Neuronal stem cell (in vitro differentiated cells): Measurements from ENCODE around the gene EML2.

ENCODE experiments used
- DNase-seq: peaks from one replicate; pipeline ENCODE4 v3.0.0-alpha.2; 2013; ENCODE audit warnings: low spot score
- H2AFZ ChIP-seq: one replicate; pipeline ENCODE4 v1.6.1; 2013; ENCODE audit warnings: mild to moderate bottlenecking, low read length, inconsistent platforms
- H2AK5ac ChIP-seq: 2 replicates; pipeline ENCODE4 v1.6.1; 2013; ENCODE audit warnings: low read depth, mild to moderate bottlenecking, inconsistent platforms, low read length, moderate library complexity, mixed read lengths
- H2BK120ac ChIP-seq: 2 replicates; pipeline ENCODE4 v1.6.1; 2013; ENCODE audit warnings: low read depth, mild to moderate bottlenecking, inconsistent platforms, low read length, moderate library complexity, mixed read lengths
- H2BK12ac ChIP-seq: one replicate; pipeline ENCODE4 v1.6.1; 2013; ENCODE audit warnings: low read length, inconsistent platforms
- H2BK15ac ChIP-seq: 2 replicates; pipeline ENCODE4 v1.6.1; 2013; ENCODE audit warnings: mild to moderate bottlenecking, low read length, inconsistent platforms, mixed read lengths
- H2BK5ac ChIP-seq: one replicate; pipeline ENCODE4 v1.6.1; 2013; ENCODE audit warnings: inconsistent platforms, mild to moderate bottlenecking, low read length, moderate library complexity
- H3K14ac ChIP-seq: one replicate; pipeline ENCODE4 v1.6.1; 2013; ENCODE audit warnings: low read length, inconsistent platforms
- H3K18ac ChIP-seq: 2 replicates; pipeline ENCODE4 v1.6.1; 2013; ENCODE audit warnings: low read length, inconsistent platforms
- H3K23ac ChIP-seq: 2 replicates; pipeline ENCODE4 v1.6.1; 2013; ENCODE audit warnings: low read depth, mild to moderate bottlenecking, mixed read lengths, low read length, inconsistent platforms; ENCODE audit not compliant: poor library complexity
- H3K27ac ChIP-seq: replicated peaks from 3 replicates; pipeline ENCODE4 v1.5.1; 2013; ENCODE audit warnings: low read length, inconsistent platforms
- H3K27me3 ChIP-seq, 3 experiments: 2 replicates each; pipeline ENCODE4 v1.6.1; 2013; ENCODE audit warnings: low read length in 3 of 3, mild to moderate bottlenecking in 2 of 3, inconsistent platforms in 1 of 3, low read depth in 1 of 3, mixed read lengths in 1 of 3, moderate library complexity in 1 of 3; ENCODE audit not compliant: control insufficient read depth in 3 of 3, insufficient read depth in 3 of 3
- H3K36me3 ChIP-seq, 2 donors: replicated peaks in 1 of 2; 2 replicates each; pipeline ENCODE4 v1.6.1; 2013; ENCODE audit warnings: low read length in 2 of 2; ENCODE audit not compliant: control insufficient read depth in 2 of 2, insufficient read depth in 2 of 2
- H3K4ac ChIP-seq: 2 replicates; pipeline ENCODE4 v1.6.1; 2013; ENCODE audit warnings: inconsistent platforms, mild to moderate bottlenecking, low read length, moderate library complexity
- H3K4me1 ChIP-seq, 2 donors: 1 replicate in 1 of 2; 2 replicates in 1 of 2; pipeline ENCODE4 v1.6.1; 2013; ENCODE audit warnings: low read length in 2 of 2, low read depth in 1 of 2; ENCODE audit not compliant: control insufficient read depth in 2 of 2, insufficient read depth in 1 of 2
- H3K4me2 ChIP-seq: one replicate; pipeline ENCODE4 v1.6.1; 2013; ENCODE audit warnings: mild to moderate bottlenecking, low read length, inconsistent platforms; ENCODE audit not compliant: insufficient read depth, poor library complexity, severe bottlenecking
- H3K4me3 ChIP-seq, 2 donors: 2 replicates each; pipeline ENCODE4 v1.5.1; 2013; ENCODE audit warnings: low read length in 2 of 2, mild to moderate bottlenecking in 2 of 2, inconsistent platforms in 1 of 2, moderate library complexity in 1 of 2
- H3K79me1 ChIP-seq: one replicate; pipeline ENCODE4 v1.6.1; 2013; ENCODE audit warnings: low read depth, mild to moderate bottlenecking, inconsistent platforms, low read length, moderate library complexity
- H3K9ac ChIP-seq: one replicate; pipeline ENCODE4 v1.6.1; 2013; ENCODE audit warnings: mild to moderate bottlenecking, low read depth, low read length, inconsistent platforms; ENCODE audit not compliant: poor library complexity
- H3K9me3 ChIP-seq, 2 donors: replicated peaks in 1 of 2; 2 replicates each; pipeline versions ENCODE3 to v1.6.1; 2013; ENCODE audit warnings: low read length in 2 of 2, mild to moderate bottlenecking in 2 of 2, inconsistent platforms in 1 of 2, low read depth in 1 of 2, mixed read lengths in 1 of 2, moderate library complexity in 1 of 2; ENCODE audit not compliant: control insufficient read depth in 2 of 2, insufficient read depth in 1 of 2
- H4K8ac ChIP-seq: one replicate; pipeline ENCODE4 v1.6.1; 2013; ENCODE audit warnings: low read depth, mild to moderate bottlenecking, inconsistent platforms, low read length, moderate library complexity
- H4K91ac ChIP-seq: one replicate; pipeline ENCODE4 v1.6.1; 2013; ENCODE audit warnings: low read length, low read depth, mild to moderate bottlenecking, inconsistent platforms; ENCODE audit not compliant: poor library complexity
- WGBS, 2 donors: extraction: QIAGEN DNeasy Blood & Tissue Kit; methylation state at CpG; one replicate each; pipeline ENCODE4 v1.1.7; 2013; ENCODE audit warnings: missing lambda C conversion rate in 2 of 2, mixed read lengths in 1 of 2; ENCODE audit not compliant: insufficient read length in 2 of 2, insufficient replicate concordance in 1 of 2; ENCODE audit errors: extremely low coverage in 2 of 2; 5-methylcytosine and 5-hydroxymethylcytosine counted together

EML2 gene

DNA sequence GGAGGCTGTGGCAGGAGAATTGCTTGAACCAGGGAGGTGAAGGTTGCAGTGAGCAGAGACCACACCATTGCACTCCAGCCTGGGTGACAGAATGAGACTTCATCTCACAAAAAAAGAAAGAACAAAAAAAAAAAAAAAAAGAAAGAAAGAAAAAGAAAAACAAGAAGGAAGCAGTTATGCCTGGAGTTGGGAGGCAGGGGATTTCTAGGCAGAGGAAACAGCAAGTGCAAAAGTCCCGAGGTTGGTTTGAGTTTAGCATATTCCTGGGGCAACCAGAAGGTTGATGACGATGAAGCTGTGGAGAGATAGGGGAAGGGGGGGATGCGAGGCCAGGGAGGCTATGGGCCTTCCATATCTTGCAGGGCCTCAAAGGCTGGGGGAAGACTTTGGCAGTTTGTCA, 11.5 kb upstream of the EML2 start:
- no peaks in the 10 kb centered on the region for H3K79me1 ChIP-seq
- H2BK120ac ChIP-seq = no peak overlapping the region
- no CpG with 5 or more reads among the region's 3 CpGs for whole genome bisulfite sequencing, 2 donors
- H2BK5ac ChIP-seq = no peak overlapping the region
- H3K27ac ChIP-seq = no peak overlapping the region
- H3K36me3 ChIP-seq = no peaks in the 10 kb centered on the region
- no peak overlapping the region for H3K4me2 ChIP-seq
- H2AFZ ChIP-seq = no peak overlapping the region
- no peaks in the 10 kb centered on the region for H3K27me3 ChIP-seq
- no peak for DNase-seq
- H3K9me3 ChIP-seq = peaks cover 0 to 3% of the 10 kb centered on the region in 2 donors
- no peak overlapping the region for H3K9ac ChIP-seq
- H3K18ac ChIP-seq = no peak overlapping the region
- no peak overlapping the region for H3K4ac ChIP-seq
- no peak overlapping the region for H2BK15ac ChIP-seq
- H3K23ac ChIP-seq = no peak overlapping the region
- H3K14ac ChIP-seq = no peak overlapping the region
- H2AK5ac ChIP-seq = no peak overlapping the region
- no peak overlapping the region for H4K91ac ChIP-seq
- H2BK12ac ChIP-seq = no peak overlapping the region
- peaks cover 0 to 2% of the 10 kb centered on the region in 2 donors for H3K4me1 ChIP-seq
- H4K8ac ChIP-seq = no peak overlapping the region
- H3K4me3 ChIP-seq = no peak overlapping the region

DNA sequence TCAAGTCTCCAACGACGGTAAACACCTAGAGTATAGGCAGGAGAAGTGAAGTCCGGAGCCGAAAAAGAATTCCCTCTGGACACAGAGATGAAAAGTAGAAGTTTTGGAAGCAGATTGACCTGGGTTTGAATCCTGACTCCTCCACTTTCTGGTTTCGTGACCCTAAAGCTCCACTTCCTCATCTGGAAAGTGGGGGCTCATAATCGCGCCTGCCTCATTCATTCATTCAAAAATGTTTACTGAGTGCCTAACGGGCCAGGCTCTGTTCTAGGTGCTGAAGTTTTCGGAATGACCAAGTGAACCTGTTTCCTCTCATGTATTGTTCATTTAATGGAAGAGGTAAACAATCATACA, 7.1 kb upstream of the EML2 start:
- no peaks in the 10 kb centered on the region for H3K9me3 ChIP-seq

DNA sequence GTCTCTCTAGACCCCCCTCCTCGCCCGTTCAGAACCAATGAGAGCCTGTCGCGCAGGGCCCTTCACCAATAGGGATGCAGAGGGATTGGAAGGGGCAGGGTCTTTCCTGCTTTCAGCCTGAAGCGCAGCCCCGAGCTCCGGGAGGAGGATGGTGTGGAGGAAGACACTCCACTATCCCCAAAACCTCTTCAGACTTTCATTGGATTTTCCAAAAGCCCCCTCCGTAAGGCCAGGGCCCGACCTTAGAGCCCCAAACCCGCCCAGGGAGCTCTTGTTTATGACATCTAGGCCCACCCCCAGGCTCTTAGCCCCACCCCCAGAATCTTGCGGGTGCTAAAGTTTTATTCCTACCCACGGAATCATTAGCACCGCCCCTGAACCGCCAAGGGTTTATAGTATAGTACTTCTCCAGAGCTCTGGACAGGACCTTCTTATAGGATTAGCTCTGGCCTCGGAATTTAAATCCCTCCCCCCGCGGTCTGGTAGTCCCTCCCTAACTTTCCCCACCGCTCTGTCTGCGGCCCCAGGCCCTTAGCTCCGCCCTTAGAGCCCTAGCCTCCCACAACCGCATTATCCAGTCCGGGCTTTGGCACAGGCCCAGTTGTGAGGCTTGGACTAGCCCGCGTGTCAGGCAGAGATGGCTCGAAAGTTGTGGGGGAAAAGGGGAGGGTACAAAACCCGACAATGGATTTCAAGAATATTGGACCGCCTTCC, 6.6 kb upstream of the EML2 start:
- Histone ChIP-seq H3K79me1 (no peaks in the 10 kb centered on the region), H3K4me3 (peak overlapping the region; percentile 25 to 34), H4K8ac (no peak overlapping the region), H2AFZ (peak overlapping the region; percentile 83), H3K9me3 (no peaks in the 10 kb centered on the region), H2BK15ac (no peak overlapping the region), H3K4me2 (peak overlapping the region; percentile 57), H3K23ac (no peak overlapping the region), H3K27ac (no peak overlapping the region), H3K14ac (no peak overlapping the region), H2BK5ac (no peak overlapping the region), H2BK12ac (peak overlapping the region; percentile 10), H3K27me3 (peaks cover 0 to 19% (median 6%) of the 10 kb centered on the region in 3 experiments), H3K36me3 (no peaks in the 10 kb centered on the region), H3K9ac (no peak overlapping the region), H3K4me1 (peaks cover 7 to 19% of the 10 kb centered on the region in 2 donors), H3K18ac (no peak overlapping the region), H4K91ac (no peak overlapping the region), H2BK120ac (no peak overlapping the region), H3K4ac (no peak overlapping the region), H2AK5ac (no peak overlapping the region)
- no CpG with 5 or more reads among the region's 27 CpGs for WGBS, 2 donors
- no peak for DNase-seq

More for the DNA sequence above, 7.1 kb upstream of the EML2 start:
- Histone ChIP-seq H3K36me3 (no peaks in the 10 kb centered on the region), H2AK5ac (no peak overlapping the region), H2BK5ac (no peak overlapping the region), H3K27ac (no peak overlapping the region), H3K4me2 (peak overlapping the region; percentile 57), H3K4me1 (peaks cover 7 to 15% of the 10 kb centered on the region in 2 donors), H2AFZ (peak overlapping the region; percentile 83), H3K79me1 (no peaks in the 10 kb centered on the region), H3K4ac (no peak overlapping the region), H4K91ac (no peak overlapping the region), H3K27me3 (peaks cover 0 to 19% (median 6%) of the 10 kb centered on the region in 3 experiments), H2BK120ac (no peak overlapping the region), H3K23ac (no peak overlapping the region), H3K14ac (no peak overlapping the region), H3K9ac (no peak overlapping the region), H3K4me3 (no peak overlapping the region), H4K8ac (no peak overlapping the region), H2BK15ac (no peak overlapping the region), H3K18ac (no peak overlapping the region), H2BK12ac (no peak overlapping the region)
- no peak for DNase-seq
- no CpG with 5 or more reads among the region's 9 CpGs for WGBS, 2 donors

DNA sequence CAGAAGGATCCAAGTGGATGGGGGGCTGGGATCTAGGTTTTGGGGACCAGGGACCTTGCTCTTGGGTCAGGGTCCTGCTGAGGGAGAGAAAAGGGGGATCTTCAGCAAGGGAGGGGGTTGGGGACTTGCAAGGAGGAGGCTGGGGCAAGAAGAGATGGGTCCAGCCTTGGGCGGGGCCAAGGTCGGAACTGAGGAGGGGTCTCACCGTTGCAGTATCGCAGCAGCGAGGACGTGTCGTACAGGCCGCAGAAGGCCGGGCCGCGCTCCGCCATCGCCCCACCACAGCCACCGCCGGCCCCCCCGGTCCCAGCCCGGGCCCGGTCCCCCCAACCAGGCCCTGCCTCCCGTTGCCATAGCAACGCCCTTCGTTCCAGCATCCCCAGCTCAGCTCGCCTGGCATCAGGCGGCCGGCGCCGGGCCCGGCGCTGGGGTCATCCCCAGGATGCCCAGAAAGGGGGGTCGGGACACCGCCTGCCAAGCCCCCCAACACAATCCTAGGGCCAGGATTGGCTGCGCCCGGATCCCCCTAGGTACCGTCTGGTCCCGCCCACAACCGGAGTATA, 6.0 kb upstream of the EML2 start:
- H3K4ac ChIP-seq = no peak overlapping the region
- no CpG with 5 or more reads among the region's 35 CpGs for WGBS, 2 donors
- peak overlapping the region; percentile 57 for H3K4me2 ChIP-seq
- no peak overlapping the region for H3K27ac ChIP-seq
- H2BK5ac ChIP-seq = no peak overlapping the region
- peak overlapping the region; percentile 34 to 69 for H3K4me3 ChIP-seq
- H3K79me1 ChIP-seq = no peaks in the 10 kb centered on the region
- no peaks in the 10 kb centered on the region for H3K9me3 ChIP-seq
- H2BK12ac ChIP-seq = peak overlapping the region; percentile 59
- peak overlapping the region; percentile 54 for H2BK15ac ChIP-seq
- H2AK5ac ChIP-seq = peak overlapping the region; percentile 94
- peak overlapping the region; percentile 31 for H3K23ac ChIP-seq
- H3K4me1 ChIP-seq = peaks cover 7 to 20% of the 10 kb centered on the region in 2 donors
- no peak overlapping the region for H3K9ac ChIP-seq
- no peak for DNase-seq
- no peaks in the 10 kb centered on the region for H3K36me3 ChIP-seq
- no peak overlapping the region for H4K91ac ChIP-seq
- H2BK120ac ChIP-seq = no peak overlapping the region
- no peak overlapping the region for H4K8ac ChIP-seq
- peak overlapping the region; percentile 17 for H3K18ac ChIP-seq
- peak overlapping the region; percentile 83 for H2AFZ ChIP-seq
- peaks cover 0 to 19% (median 8%) of the 10 kb centered on the region in 3 experiments for H3K27me3 ChIP-seq
- no peak overlapping the region for H3K14ac ChIP-seq
